HFF-Myc (cell line): ENCODE data around the gene OR1K1.

Source experiments
- DNase-seq: peaks from one replicate; pipeline ENCODE4 v3.0.0-alpha.2; 2011; ENCODE audit warnings: low read depth; ENCODE audit errors: extremely low read depth
- H3K4me3 ChIP-seq: replicated peaks from 2 replicates; pipeline ENCODE4 v1.5.1; 2011; ENCODE audit warnings: low read depth, mild to moderate bottlenecking, control low read depth, low read length
- TF ChIP-seq, protein P1 (sequence below): IDR thresholded peaks from 2 replicates; pipeline ENCODE4 v1.5.1; 2012; ENCODE audit warnings: mild to moderate bottlenecking, low read depth, low read length, control low read depth; ENCODE audit errors: missing control alignments

OR1K1 gene

DNA sequence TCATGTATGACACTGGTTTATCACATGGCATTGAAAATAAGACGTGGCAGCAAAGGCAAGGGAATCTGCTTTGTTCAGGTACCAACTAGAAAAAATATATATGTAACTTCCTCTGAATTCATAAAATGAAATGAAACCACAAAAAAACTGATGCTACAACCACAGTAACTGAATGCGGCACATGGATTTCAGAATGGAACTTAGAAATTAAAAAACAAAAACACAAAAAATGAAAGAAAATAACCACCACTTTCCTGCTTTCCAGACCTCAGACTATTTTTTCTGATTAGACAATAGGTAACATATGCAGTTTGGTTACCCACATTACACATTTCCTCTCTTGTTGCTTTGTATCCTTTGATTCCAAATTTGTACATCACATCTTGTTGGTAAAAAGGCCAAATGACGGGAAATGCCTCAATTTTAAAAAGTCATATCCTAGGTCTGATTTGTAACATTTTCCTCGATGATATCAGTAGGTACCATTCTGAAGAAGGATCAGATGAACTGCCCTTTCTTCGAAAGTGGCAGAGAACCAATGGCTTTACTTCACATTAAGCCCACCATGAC lies 46.5 kb downstream of the OR1K1 start:
- no peak overlapping the region for H3K4me3 ChIP-seq
- TF ChIP-seq, protein P1, sequence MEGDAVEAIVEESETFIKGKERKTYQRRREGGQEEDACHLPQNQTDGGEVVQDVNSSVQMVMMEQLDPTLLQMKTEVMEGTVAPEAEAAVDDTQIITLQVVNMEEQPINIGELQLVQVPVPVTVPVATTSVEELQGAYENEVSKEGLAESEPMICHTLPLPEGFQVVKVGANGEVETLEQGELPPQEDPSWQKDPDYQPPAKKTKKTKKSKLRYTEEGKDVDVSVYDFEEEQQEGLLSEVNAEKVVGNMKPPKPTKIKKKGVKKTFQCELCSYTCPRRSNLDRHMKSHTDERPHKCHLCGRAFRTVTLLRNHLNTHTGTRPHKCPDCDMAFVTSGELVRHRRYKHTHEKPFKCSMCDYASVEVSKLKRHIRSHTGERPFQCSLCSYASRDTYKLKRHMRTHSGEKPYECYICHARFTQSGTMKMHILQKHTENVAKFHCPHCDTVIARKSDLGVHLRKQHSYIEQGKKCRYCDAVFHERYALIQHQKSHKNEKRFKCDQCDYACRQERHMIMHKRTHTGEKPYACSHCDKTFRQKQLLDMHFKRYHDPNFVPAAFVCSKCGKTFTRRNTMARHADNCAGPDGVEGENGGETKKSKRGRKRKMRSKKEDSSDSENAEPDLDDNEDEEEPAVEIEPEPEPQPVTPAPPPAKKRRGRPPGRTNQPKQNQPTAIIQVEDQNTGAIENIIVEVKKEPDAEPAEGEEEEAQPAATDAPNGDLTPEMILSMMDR = no peak
- no peak for DNase-seq

DNA sequence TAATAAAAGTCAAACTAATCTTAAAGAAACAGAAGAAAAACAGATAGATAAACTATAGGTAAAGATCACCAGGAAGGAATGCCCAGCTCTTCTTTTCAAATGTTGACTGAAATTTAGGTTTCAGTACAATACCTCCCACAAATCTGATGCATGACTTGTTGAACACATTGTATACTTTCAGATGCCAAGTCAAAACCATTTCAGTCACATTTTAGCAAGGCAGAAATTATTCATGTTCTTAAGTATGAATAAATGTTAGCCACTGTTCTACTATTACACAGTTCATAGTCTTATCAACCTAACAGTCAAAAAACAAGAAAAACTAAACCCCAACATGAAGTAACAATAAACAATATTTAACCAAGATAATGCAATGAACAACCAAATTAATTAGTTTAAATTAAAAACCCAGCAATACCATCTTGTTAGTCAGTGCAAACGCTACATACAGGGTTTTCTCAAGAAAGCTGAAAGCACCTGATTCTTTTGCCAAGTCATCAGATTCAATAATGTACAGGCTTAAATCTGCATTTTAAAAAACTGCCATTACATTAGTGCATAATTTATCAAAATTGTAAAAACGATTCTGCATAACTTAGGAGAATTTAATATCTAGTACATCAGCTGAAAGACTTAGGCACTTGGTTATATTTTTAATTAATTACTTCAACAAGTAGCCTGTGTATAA lies 48.5 kb downstream of the OR1K1 start:
- H3K4me3 ChIP-seq = no peak overlapping the region
- no peak for DNase-seq
- TF ChIP-seq, protein P1 = no peak
